HG02840 (cell line): ENCODE measurements around the gene PFDN1.

Experiments
- ATAC-seq: cut with Tn5 transposase; IDR thresholded peaks from one replicate; pipeline ENCODE4 v1.9.1; 2021; ENCODE audit warnings: mild to moderate bottlenecking, moderate library complexity, moderate number of reproducible peaks; ENCODE audit not compliant: unreplicated experiment, low FRiP score

The PFDN1 gene

DNA sequence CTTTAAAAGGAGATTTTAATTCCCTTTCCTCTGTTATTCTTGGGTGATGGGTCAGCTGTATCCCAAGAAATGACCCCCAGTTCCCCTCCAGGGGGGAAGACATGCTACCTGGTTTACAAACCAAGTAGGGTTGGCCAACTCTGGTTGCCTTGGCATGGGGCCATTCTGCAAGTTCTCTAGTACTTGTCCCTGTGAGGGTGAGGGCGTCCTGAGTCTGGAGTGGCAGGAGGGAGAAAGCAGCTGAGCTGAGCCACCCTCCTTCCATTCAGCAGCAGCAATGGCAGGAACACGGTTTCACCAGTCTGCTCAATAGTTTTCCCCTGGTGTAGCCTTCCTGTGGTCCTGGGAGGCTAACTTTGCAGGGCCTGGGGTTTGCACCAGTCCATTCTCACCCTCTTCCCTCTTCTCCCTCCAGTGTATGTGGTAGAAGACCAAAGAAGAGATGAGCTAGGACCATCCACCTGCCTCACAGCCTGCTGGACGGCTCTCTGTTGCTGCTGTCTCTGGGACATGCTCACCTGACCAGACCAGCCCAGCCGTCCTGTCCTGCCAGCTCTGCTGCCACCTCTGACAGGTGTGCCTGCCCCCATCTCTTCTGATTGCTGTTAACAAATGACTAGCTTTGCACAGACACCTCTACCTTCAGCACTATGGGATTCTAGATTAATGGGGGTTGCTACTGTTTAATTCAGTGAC lies 59.9 kb downstream of the PFDN1 start:
- ATAC-seq, result no peak

DNA sequence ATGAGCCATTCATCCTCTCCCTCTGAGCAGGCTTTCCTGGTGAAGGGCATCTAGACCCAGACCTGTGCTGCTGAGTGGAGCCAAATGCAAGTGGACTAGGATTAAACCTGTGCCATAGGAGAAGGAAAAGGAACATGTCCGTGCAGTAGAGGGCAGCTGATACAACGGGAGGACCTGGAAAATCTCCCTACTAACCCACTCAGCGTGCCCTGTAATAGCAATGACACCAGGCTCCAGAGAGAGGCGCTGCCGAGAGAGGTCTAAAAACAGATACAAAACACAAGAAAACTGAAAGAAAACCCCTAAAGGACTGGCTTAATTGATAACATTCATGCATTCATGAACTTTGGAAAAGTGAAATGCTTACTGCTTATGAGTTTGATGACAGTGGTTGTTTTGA lies 60.8 kb downstream of the PFDN1 start:
- ATAC-seq, result no peak

DNA sequence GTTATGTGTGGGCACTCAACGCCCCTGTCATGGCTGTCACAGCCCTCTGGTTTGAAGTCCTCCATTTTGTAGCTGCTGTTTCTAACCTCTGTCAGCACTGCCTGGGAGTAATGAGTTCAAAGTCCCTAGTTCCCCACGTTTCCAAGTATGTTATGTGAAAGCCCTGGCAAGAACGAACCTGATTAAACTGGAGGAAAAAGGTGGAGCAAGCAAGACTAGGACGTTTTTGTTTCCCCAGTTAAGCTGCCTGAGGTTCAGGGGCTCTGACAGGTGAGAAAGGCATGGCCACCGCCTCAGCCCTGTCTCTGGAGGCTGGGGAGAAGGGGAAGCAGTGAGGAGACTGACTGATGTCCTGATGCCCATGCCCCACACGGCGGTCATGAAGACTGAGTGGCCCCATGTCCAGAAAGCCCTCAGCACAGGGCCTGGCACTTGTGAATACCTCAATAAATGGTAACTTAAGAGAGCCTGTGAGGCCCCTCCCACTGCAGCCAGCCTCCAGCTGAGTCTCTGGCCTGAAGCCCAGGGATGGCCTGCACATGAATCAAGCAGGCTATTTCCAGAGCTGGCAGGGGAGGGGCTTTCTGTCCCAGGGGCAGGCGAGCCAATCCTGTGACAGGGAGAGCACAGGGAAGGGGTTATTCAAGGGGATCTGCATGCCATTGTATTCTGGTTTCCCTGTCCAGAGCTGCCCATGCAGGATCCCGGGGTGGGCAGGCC lies 61.8 kb downstream of the PFDN1 start:
- no peak for ATAC-seq

DNA sequence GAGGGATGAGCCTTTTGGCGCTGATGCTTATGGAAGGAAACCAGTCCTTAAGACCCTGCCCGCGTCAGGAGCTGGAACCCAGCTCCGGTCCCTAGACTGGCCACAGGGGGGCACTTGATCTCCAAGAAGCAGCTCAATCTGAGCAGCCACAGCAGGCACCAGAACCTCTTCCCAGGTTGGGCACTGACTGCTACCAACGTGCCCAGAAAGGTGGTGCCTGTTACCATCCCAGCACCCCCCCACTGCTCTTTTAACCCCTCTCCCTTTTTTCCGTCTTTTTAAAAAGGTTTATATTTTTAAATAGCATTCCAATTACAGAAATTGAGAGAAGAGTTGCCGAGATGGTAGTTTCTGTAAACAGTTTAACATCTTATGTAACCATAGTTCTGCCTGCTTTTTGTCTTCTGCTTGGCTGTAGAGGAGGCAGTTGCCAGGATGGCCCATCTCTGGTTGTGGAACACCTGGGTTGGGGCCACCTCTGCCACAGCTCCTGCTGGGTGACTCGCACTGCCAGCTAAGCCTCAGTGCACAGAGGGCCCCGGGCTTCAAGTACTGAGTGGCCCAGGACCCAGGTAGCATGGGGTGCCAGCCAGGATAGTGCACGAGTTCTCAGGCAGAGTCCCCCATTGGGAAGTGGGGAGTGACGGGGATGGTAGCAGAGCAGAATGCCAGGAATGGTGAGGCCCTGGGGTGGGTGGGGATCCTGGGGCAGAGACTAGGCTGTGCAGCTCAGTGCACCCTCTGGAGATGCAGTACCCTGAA lies 62.8 kb downstream of the PFDN1 start:
- no peak for ATAC-seq

DNA sequence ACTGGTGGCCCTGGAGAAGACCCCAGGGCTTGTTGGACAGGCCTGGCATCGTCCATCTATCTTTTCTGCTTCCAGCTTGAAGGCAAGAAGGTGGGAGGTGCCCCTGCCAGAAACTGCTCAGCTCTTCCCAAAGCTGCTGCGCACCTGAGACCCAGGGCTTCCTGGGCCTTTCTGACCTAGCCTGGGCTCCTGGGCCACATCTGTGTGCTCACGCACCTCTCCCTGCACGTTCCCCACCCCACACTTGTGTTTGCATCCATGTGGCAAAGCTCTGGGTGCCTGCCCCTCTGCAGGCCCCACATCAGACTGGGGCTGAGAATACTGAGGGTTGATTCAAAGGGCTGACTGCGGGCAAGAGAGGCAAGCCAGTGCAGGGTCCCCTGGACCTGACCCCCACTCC lies 63.4 kb downstream of the PFDN1 start:
- no peak for ATAC-seq

DNA sequence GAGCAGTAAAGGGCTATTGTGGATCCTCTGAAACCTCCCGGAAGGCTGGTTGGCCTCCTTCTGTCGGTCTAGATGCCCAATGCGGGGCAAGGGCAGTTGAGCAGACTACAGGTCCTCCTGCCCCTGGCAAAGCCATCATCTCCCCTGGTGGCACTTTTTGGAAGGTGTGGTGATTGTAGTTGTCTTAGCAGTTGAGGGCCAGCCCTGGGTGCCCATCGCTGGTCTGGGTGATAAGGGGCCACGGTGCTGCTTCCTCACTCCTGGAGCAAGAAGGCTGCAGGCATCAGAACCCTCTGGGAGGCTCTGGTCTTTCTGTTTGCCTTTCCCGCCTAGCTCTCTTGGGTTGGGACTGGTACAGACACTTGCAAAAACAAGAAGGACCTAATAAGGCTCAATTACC lies 64.1 kb downstream of the PFDN1 start:
- ATAC-seq, result no peak

DNA sequence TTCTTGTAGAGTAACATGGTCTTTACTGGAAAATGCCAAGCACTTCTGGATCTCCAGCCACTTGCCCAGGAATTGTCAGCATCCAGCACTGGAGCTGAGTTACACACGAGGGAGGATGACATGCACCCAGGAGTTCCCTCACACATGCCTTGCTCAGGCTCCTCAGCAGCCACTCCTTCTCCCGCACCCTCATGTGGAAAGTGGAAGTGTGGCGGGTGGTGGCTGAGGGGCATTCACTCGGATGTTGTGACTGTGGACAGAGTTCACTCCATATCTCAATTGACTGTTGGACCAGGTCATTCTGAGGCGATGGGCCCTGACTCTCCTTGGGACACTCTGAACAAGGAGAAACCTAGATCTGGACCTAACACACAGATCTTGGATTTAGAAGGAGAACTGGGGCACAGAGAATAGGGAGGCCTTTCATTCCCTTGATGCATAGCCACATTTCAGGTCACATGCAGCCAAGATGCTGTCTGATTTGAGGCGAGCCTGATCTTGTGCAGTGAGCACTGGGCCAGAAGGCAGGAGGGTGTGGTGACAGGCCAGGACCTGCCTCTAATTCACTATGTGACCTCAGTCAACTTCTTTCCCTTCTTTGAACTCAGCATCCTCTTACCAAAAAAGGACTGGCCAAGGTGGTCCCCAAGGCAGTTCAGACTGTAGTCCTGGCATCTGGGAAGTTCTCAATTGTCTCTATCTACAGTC lies 65.9 kb downstream of the PFDN1 start:
- ATAC-seq, result no peak

DNA sequence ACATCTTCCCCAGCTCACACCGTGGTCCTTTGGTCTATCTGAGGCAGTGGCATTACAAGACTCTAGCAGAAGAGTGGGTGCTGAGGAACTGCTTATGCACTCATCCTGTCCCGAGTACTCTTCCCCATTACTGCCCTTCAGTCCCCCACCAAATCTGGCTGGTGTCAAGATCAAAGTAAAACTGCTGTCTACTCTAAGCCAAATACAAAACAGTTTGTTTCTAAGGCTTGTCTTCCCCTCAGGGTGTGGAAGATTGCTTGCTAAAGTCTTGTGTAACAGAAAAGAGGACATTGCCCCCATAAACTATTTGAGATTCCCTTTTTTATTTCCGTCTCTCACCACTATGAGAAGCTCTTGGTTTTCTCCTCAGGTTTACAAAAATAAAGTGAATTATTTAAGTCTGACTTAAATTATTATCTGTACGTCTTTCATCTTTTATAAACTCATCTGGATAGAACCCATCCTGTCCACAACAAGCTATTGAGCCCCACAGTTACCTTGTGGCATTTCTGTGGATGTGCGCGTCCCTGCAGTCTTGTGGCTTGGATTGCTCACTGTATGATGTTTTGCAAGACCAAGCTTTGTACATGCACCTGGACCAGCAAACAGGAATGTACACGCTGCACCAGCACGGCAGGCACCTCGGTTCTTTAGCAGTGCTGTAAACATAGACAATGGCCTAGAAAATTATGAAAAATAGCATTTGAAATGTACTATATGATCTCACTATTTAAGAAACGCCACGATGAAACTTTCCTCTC lies 66.9 kb downstream of the PFDN1 start:
- ATAC-seq, result no peak

DNA sequence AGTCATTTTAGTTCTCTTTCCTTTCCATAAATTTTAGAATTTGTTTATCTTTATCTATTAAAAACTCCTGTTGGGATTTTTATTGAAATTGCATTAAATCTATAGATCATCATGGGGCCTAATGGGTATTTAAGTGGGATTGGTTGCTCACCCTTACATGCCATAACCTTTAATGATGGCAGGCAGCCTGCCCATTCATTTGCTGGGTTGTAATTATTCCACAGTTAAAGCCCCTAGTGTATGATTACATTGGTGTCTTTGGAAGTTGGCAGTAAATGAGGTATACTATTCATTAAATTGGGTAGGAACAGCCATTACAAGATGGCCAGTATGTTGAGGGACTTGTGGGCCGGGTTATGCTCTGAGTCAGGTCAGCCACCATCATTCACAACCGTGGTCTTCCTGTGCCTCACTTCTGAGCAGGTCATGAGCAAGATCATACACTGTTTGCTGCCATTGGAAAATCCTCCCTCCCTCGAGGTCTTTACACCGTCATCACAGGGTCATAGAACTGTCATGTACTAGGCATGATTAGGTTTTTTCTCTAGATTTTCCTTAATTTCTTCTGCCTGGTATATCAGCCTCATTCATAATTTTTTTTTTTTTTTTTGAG lies 68.4 kb downstream of the PFDN1 start:
- ATAC-seq, result no peak

DNA sequence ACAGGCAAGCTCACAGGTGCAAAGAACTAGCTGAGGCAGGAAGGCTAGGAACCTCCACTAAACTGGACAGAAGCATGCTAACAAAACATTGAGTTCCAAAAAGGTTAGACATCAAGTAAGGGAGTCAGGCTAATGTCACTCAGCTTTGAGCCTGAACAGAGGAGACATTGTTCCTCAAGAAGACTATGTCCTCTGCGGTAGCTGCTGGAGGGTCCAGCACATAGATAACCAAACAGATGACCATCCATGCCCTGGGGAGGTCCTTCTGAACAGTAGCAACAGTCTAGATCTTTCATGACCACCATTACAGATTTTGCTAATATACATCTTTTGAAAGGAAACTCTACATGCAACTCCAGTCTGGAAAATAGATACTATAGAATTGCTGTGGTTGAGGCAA lies 70.2 kb downstream of the PFDN1 start:
- no peak for ATAC-seq

DNA sequence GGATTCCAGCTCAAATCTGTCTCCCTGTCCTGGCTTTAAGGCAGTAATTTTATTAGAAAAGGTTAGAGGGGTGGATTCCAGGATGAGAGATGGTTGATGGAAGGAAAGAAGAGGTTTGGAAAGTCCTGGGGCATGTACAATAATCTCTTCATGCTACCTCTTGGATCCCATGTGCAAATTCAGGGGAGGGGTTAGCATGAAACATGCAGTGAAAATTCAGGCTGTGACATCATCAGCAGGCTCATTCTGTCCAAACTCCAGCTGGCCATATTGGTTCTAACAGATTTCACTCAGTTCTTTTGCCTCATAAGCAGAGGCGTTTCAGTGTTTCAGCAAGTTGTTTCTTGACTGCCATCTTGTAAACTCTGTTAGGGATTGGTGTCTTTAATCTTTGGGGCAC lies 72.5 kb downstream of the PFDN1 start:
- no peak for ATAC-seq

DNA sequence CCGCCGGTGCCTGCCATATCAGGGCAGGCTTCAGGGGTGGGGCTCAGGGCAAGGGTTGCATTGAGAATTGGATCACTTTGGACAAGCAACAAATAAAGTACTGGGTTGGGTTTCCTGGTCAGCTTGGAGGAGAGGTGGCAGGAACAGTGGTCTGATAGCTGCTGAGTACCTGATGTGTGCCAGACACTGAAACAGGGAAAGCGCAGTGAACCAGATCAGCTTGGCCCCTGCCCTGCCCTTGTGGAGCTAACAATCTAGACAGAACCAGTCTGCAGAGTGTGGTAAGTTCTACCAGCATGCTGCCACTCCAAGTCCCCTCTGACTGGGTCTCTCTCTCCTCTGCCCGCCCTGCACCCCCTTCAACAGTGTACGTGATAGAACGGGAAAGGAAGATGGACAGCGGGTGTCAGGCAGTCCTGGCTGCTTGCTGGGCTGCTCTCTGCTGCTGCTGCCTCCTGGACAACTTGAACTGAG lies 74.5 kb downstream of the PFDN1 start:
- ATAC-seq, result no peak

DNA sequence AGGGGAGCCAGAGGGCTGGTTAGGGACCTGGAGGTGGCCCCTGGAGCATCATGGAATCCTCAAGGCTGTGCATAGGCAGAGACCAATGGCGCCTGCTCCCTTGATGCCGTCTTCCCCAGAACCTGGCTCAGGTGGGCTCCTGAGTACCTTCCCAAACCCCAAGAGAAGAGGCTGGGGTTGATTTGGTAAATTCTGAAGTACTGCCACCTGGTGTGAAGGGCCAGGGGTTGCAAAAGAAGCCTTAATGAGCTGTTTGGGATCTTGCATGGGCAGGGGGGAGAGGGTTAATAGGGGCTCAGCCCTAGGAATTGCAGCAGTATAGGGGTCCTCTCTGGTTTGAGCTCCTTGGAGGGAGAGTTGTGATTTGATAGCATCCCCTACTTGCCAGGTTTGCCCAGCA lies 75.9 kb downstream of the PFDN1 start:
- no peak for ATAC-seq

DNA sequence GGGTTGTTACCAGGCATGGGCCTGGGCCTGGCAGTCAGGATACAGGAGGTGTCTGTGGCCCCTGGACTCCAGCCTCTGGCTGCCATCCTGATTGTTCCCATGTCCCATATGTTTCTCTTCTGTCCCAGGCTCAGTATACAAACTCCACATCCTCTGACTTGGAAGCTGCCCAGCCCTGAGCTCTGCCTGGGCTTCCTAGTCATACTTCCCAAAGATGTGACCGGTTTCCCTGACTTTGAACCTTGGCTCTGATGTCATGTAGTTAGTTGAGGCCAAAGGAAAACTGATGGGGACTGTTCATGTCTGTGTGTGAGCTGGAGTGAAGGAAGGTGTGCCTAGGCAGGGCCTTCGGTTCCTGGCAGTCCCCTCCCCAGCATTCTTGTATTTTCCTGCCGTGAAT lies 77.5 kb downstream of the PFDN1 start:
- ATAC-seq, result no peak

DNA sequence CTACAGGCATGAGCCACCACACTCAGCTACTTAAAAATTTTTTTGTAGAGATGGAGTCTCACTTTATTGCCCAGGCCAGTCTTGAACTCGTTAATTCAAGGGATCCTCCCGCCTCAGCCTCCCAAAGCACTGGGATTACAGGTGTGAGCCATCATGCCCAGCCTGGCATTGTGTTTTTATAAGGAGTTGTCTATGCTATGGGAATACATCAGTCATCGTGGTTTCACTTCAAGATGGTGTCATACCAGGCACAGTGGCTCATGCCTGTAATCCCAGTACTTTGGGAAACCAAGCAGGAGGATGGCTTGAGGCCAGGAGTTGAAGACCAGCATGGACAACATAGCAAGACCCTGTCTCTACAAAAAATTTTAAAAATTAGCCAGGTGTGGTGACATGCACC lies 78.2 kb downstream of the PFDN1 start:
- no peak for ATAC-seq

DNA sequence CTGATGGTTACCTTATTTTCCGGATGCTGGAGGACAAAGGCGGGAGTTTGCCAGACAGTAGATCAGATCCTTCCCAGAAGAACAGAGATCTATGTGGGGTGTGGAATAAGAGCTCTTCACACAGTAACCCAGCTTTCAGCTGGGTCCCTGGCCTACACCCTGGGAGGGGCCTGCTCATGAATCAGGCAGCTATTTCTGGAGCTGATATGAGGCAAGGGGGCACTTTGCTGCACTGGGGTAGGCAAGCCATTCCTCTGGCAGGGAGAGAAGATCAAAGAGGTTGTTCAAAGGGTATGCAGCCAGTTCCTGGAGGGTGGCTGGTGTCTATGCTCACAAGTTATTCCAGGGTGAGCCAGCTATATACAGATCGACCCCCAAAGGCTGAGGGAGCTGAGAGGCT lies 79.3 kb downstream of the PFDN1 start:
- no peak for ATAC-seq

DNA sequence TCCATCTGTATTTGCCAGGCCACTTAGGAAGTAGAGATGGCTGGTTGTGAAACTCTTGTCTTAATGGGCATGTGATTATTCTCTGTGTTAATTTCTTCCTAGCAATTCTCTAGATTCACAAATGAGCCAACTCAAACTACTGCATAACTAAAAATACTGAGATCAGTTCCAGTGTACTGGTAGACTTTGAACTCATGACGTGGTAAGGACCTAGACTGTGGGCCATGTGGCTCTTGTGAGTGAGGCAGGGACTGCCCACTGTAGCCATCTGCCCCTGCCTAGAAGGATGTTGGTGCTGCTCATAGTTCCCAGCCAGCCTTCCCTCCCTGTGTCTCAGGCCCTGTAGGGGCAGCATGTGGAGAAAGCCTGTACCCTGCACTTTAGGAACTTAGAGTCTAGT lies 80.5 kb downstream of the PFDN1 start:
- no peak for ATAC-seq

DNA sequence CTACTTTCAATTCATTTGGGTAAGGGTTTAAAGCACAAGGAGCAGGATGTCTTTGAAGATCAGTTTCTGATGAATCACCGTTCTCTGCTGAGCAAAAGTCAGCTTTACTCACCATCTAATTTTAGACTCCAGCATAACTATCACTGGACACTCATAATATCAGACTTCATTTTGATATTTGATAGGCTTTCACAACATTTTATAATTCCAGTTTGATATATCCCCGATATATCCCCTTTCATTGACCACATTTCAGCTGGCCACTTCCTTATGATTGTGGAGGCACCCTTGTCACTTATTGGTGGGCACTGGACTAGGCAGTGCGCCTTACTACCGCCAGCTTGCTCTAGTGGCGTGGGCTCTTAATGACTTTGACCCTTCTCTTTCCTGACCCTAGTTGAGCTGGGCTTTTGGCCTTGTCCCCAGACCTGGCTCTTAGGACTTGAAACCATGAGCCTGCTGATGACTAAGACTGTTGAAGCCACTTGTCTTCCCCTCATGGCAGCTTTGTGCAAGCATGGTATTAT lies 81.1 kb downstream of the PFDN1 start:
- no peak for ATAC-seq

DNA sequence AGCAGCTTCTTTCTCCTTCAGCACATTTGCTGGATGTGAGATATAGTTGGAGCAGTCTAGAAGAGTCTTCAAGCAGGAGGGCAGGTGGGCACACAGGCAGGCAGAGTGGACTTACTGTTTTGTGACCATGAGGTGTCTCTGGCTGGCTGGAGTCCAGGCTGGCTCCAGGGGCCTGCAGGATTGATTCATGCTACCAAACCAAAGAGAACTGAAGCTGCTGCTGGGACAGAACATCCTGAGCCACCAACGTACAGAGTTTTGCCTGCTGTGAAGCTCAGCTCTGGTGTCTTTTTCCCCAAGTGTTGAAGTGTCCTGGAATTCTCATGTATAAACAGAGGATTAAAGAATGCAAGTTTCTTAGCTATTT lies 82.2 kb downstream of the PFDN1 start:
- ATAC-seq, result no peak
